Ishikawa (cell line): ENCODE results near the gene LGALS13.

Experiments used
- CEBPB ChIP-seq: IDR thresholded peaks from 2 replicates; pipeline ENCODE4 v1.6.1; 2012
- CREB1 ChIP-seq: IDR thresholded peaks from 2 replicates; pipeline ENCODE4 v1.6.1; 2012; ENCODE audit warnings: low read depth
- EGR1 ChIP-seq: IDR thresholded peaks from 2 replicates; pipeline ENCODE4 v1.6.1; 2012
- EP300 ChIP-seq: IDR thresholded peaks from 2 replicates; pipeline ENCODE4 v1.6.1; 2012; ENCODE audit warnings: borderline replicate concordance
- FOXM1 ChIP-seq: IDR thresholded peaks from 2 replicates; pipeline ENCODE4 v1.6.1; 2012; ENCODE audit warnings: low read depth, borderline replicate concordance
- MAX ChIP-seq: IDR thresholded peaks from 2 replicates; pipeline ENCODE4 v1.6.1; 2012
- NFIC ChIP-seq: IDR thresholded peaks from 2 replicates; pipeline ENCODE4 v1.6.1; 2012
- RAD21 ChIP-seq: IDR thresholded peaks from 2 replicates; pipeline ENCODE4 v1.6.1; 2012; ENCODE audit warnings: low read depth
- REST ChIP-seq: IDR thresholded peaks from 2 replicates; pipeline ENCODE4 v1.6.1; 2012; ENCODE audit warnings: low read depth, mild to moderate bottlenecking
- TAF1 ChIP-seq: IDR thresholded peaks from 2 replicates; pipeline ENCODE4 v1.6.1; 2012; ENCODE audit warnings: low read depth, mild to moderate bottlenecking
- TCF12 ChIP-seq: IDR thresholded peaks from 2 replicates; pipeline ENCODE4 v1.6.1; 2012; ENCODE audit warnings: low read depth
- TEAD4 ChIP-seq: IDR thresholded peaks from 2 replicates; pipeline ENCODE4 v1.6.1; 2012
- YY1 ChIP-seq: IDR thresholded peaks from 2 replicates; pipeline ENCODE4 v1.6.1; 2012; ENCODE audit warnings: low read depth
- ZBTB7A ChIP-seq: IDR thresholded peaks from 2 replicates; pipeline ENCODE4 v1.6.1; 2012; ENCODE audit warnings: low read depth
- TF ChIP-seq, protein P1 (sequence below): IDR thresholded peaks from 2 replicates; pipeline ENCODE4 v1.6.1; 2012

LGALS13 gene, protein sequence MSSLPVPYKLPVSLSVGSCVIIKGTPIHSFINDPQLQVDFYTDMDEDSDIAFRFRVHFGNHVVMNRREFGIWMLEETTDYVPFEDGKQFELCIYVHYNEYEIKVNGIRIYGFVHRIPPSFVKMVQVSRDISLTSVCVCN

GRCh38 chr19:39602224-39602623 lies at the start of gene LGALS13:
Gene LGALS13, plus strand, starts transcription at chr19:39602524. Its CDS starts 45 bp downstream, at chr19:39602569.
- TF ChIP-seq NFIC (no peak), TEAD4 (no peak), YY1 (no peak), CREB1 (no peak), FOXM1 (no peak), TCF12 (no peak), CEBPB (no peak), MAX (no peak), TAF1 (no peak), EP300 (no peak), REST (no peak)
- TF ChIP-seq, protein P1, sequence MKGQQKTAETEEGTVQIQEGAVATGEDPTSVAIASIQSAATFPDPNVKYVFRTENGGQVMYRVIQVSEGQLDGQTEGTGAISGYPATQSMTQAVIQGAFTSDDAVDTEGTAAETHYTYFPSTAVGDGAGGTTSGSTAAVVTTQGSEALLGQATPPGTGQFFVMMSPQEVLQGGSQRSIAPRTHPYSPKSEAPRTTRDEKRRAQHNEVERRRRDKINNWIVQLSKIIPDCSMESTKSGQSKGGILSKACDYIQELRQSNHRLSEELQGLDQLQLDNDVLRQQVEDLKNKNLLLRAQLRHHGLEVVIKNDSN, result no peak

DNA sequence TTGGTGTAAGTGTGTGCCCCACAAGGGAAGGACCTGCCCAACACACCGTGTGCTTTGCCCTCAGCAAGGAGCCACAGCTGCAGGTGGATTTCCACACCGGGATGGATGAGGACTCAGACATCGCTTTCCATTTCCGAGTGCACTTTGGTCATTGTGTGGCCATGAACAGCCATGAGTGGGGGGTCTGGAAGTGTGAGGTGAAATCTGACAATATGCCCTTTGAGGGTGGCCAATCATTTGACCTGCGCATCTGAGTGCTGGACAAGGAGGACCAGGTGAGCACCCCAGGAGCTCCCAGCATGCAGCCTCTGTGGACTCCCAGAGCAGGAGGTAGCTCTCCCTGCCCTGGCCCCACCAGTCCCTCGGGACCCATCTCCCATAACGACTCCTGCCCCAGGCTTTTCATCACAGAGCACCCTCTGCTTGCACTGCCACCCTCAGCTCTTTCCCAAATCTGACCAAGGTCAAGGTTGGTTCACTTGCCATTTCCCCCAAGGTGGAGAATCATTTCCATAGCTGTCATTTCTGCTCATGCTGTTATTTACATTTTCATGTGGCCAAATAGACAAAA lies 49.2 kb upstream of the LGALS13 start:
- TF ChIP-seq RAD21 (no peak), NFIC (no peak), MAX (no peak), REST (no peak), FOXM1 (no peak)

GRCh38 chr19:39554701-39555311 lies 47.5 kb upstream of the LGALS13 start:
- TF ChIP-seq CREB1, result no peak
- no peak for TF ChIP-seq REST
- TF ChIP-seq RAD21, result no peak
- no peak for TF ChIP-seq YY1
- TF ChIP-seq MAX, result no peak
- TF ChIP-seq EP300, result no peak
- no peak for TF ChIP-seq TEAD4
- TF ChIP-seq ZBTB7A, result no peak
- no peak for TF ChIP-seq TCF12
- TF ChIP-seq, protein P1, result no peak
- TF ChIP-seq NFIC, result no peak
- no peak for TF ChIP-seq TAF1
- TF ChIP-seq FOXM1, result no peak
- TF ChIP-seq EGR1, result no peak
- no peak for TF ChIP-seq CEBPB

DNA sequence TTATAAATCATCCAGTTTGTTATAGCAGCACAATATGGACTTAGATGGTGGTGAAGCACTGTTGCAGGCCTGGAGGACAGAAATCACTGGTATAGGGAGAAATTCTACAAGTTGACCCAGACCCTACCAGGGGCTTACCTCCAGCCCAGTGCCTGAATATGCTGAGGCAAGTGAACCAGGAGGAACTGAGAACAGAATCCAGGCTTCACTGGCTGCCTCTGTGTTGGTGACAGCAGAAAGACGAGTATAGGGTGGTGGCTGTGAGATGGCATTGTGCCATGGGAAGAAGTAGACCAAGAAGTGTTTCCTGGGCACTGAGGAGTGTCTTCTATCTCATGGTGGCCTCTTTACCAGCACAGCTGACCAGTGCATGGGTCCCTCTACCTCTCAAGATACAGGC lies 46.4 kb upstream of the LGALS13 start:
- TF ChIP-seq EP300 (no peak), FOXM1 (no peak), TCF12 (no peak)
